Transverse colon (tissue), 4 donors: ENCODE results near the gene PAX1. TPM values are rescaled to one million over a fixed set of nuclear protein-coding genes. Genes with fewer than 3 reads are reported as not detected.

Experiments used
- DNase-seq: peaks from one replicate; pipeline ENCODE4 v3.0.0-alpha.2; 2019
- H3K27ac ChIP-seq, 4 donors: fragments of 200-600 bp; sonication (generic); 2 replicates each; pipeline ENCODE4 v1.5.1; 2016 to 2018; ENCODE audit warnings: inconsistent platforms in 4 of 4
- H3K27me3 ChIP-seq: fragments of 200-600 bp; sonication (generic); 2 replicates; pipeline ENCODE4 v1.5.1; 2017; ENCODE audit warnings: inconsistent platforms
- H3K36me3 ChIP-seq, 4 donors: fragments of 200-600 bp; sonication (generic); 2 replicates each; pipeline ENCODE4 v1.5.1; 2017 to 2019; ENCODE audit warnings: inconsistent platforms in 4 of 4
- H3K4me1 ChIP-seq, 4 donors: fragments of 200-600 bp; sonication (generic); 2 replicates each; pipeline ENCODE4 v1.5.1; 2017 to 2020; ENCODE audit warnings: inconsistent platforms in 4 of 4
- H3K4me3 ChIP-seq, 4 donors: fragments of 200-600 bp; sonication (generic); 1 replicate in 1 of 4; 2 replicates in 3 of 4; pipeline versions ENCODE4 v1.5.1 to v1.6.1; 2017 to 2019; ENCODE audit warnings: inconsistent platforms in 4 of 4
- H3K9me3 ChIP-seq, 2 donors: fragments of 200-600 bp; sonication (generic); 2 replicates each; pipeline ENCODE4 v1.5.1; 2017 to 2019; ENCODE audit warnings: inconsistent platforms in 2 of 2
- CTCF ChIP-seq, 5 experiments: fragments of 200-600 bp in 3 of 5; fragments of 450-650 bp in 2 of 5; sonication (generic) in 3 of 5; IDR thresholded peaks; 1 replicate in 2 of 5; 2 replicates in 3 of 5; pipeline ENCODE4 v1.5.1; 2016 to 2017; ENCODE audit warnings: antibody characterized with exemption in 5 of 5, inconsistent platforms in 3 of 5, mild to moderate bottlenecking in 2 of 5, moderate library complexity in 1 of 5
- EP300 ChIP-seq: sonication (generic); formaldehyde crosslinking; IDR thresholded peaks from one replicate; pipeline ENCODE4 v1.6.1; 2017; ENCODE audit warnings: antibody characterized with exemption, low read depth
- POLR2A ChIP-seq: fragments of 450-650 bp; IDR thresholded peaks from one replicate; pipeline ENCODE4 v1.6.1; 2016; ENCODE audit warnings: antibody characterized with exemption, mild to moderate bottlenecking, moderate library complexity
- POLR2AphosphoS5 ChIP-seq, 3 donors: sonication (generic); formaldehyde crosslinking; IDR thresholded peaks; one replicate each; pipeline ENCODE4 v1.6.1; 2016; ENCODE audit warnings: antibody characterized with exemption in 3 of 3
- WGBS, 2 donors: methylation state at CpG; one replicate each; pipeline ENCODE4 v1.1.5; 2018; ENCODE audit warnings: low coverage in 1 of 2; 5-methylcytosine and 5-hydroxymethylcytosine counted together
- in situ Hi-C, 4 donors: fragments of 200-750 bp; cut with MboI; loops; one replicate each; pipeline versions ENCODE4 v1.15.0 to v1.15.1; 2017; ENCODE audit warnings: low sequenced_read_pairs in 3 of 4, low pct_ligation_motif_present in 1 of 4, low pct_unique_long_range_greater_than_20kb in 1 of 4
- intact Hi-C: fragments of 100-400 bp; cut with DNase I; formaldehyde crosslinking; loops from one replicate; pipeline ENCODE4 v1.15.1; 2023; ENCODE audit warnings: low total_unique reads
- total RNA-seq, 4 donors: library from RNA; depleted of rRNA; stranded (reverse); fragments of >200 nt; gene quantifications; one replicate each; pipeline ENCODE4 v1.1.0, GENCODE V29; 2016

The PAX1 gene
- total RNA-seq: not detected

- TF ChIP-seq EP300 (no peak), CTCF (IDR thresholded peaks at IDR 0.05) (no peak), POLR2A (no peak), POLR2AphosphoS5 (IDR thresholded peaks at IDR 0.05) (no peak)
- peaks cover 98% of the 10 kb centered on the region for H3K27me3 ChIP-seq
- intact Hi-C loops: loop anchor here (5.0 kb wide), 1 partner anchor 397 kb away; no protein-coding TSS in a partner anchor
- peaks cover 0 to 9% (median 4%) of the 10 kb centered on the region in 4 donors for H3K4me1 ChIP-seq
- H3K9me3 ChIP-seq: no peaks in the 10 kb centered on the region
- H3K4me3 ChIP-seq: no peak within 1 kb of the TSS
- H3K36me3 ChIP-seq: no peaks in the 10 kb centered on the region
- in situ Hi-C loops: loop anchor here in 1 of 4 donors (25.0 kb wide), 1 partner anchor 607 kb away; no protein-coding TSS in a partner anchor
- no peak for DNase-seq
- whole genome bisulfite sequencing, 2 donors: 11% methylated on average over 71 of the region's 73 CpGs; no CpG with 5 or more reads in 1 of the 2 donors
- no peak within 1 kb of the TSS for H3K27ac ChIP-seq
These were observed at the start of gene PAX1 for GRCh38 chr20:21705575-21706260. TSS of gene PAX1 (plus strand) at chr20:21705664. CDS start at chr20:21705713, 49 bp downstream.

GRCh38 chr20:21656308-21657067 lies 49.0 kb upstream of the PAX1 start:
- no peaks in the 10 kb centered on the region for H3K36me3 ChIP-seq
- in situ Hi-C loops (no loop called here), intact Hi-C loops (no loop called here)
- no peak for TF ChIP-seq POLR2AphosphoS5 (IDR thresholded peaks at IDR 0.05)
- no peak for TF ChIP-seq EP300
- no peak for TF ChIP-seq CTCF (IDR thresholded peaks at IDR 0.05)
- no peak for TF ChIP-seq POLR2A
- WGBS, 2 donors: 39 to 59% methylated on average over 5 to 7 of the region's 7 CpGs
- no peak overlapping the region for H3K4me3 ChIP-seq
- no peaks in the 10 kb centered on the region for H3K4me1 ChIP-seq
- no peak for DNase-seq
- H3K27ac ChIP-seq: no peak overlapping the region
- H3K27me3 ChIP-seq: no peaks in the 10 kb centered on the region
- no peaks in the 10 kb centered on the region for H3K9me3 ChIP-seq

- intact Hi-C loops: no loop called here
- H3K4me1 ChIP-seq: no peaks in the 10 kb centered on the region
- in situ Hi-C loops: no loop called here
- H3K4me3 ChIP-seq: no peak overlapping the region
- TF ChIP-seq EP300: no peak
- no peak for TF ChIP-seq POLR2A
- no peaks in the 10 kb centered on the region for H3K9me3 ChIP-seq
- 65 to 83% methylated on average over 3 to 8 of the region's 8 CpGs for WGBS, 2 donors
- no peak overlapping the region for H3K27ac ChIP-seq
- no peaks in the 10 kb centered on the region for H3K36me3 ChIP-seq
- H3K27me3 ChIP-seq: no peaks in the 10 kb centered on the region
- DNase-seq: no peak
These were observed 43.9 kb upstream of the PAX1 start for GRCh38 chr20:21661488-21662055.

GRCh38 chr20:21663465-21663864 lies 42.0 kb upstream of the PAX1 start:
- Histone ChIP-seq H3K4me1 (no peaks in the 10 kb centered on the region), H3K27me3 (no peaks in the 10 kb centered on the region), H3K4me3 (no peak overlapping the region), H3K36me3 (no peaks in the 10 kb centered on the region), H3K27ac (no peak overlapping the region), H3K9me3 (no peaks in the 10 kb centered on the region)
- in situ Hi-C loops: no loop called here
- 73 to 87% methylated on average over 2 of the region's 2 CpGs for WGBS, 2 donors
- DNase-seq: no peak
- intact Hi-C loops: no loop called here
- TF ChIP-seq POLR2AphosphoS5 (IDR thresholded peaks at IDR 0.05) (no peak), EP300 (no peak), CTCF (IDR thresholded peaks at IDR 0.05) (no peak), POLR2A (no peak)
